ENCODE measurements around the gene EVPL. TPM values are rescaled to one million over a fixed set of nuclear protein-coding genes. Genes with fewer than 3 reads are reported as not detected.

The EVPL gene
- polyA plus RNA-seq, 1 donor (not counting 4 experiments of a cell fraction or from before 2014, with no cell fraction given), result 7.6 TPM

DNA sequence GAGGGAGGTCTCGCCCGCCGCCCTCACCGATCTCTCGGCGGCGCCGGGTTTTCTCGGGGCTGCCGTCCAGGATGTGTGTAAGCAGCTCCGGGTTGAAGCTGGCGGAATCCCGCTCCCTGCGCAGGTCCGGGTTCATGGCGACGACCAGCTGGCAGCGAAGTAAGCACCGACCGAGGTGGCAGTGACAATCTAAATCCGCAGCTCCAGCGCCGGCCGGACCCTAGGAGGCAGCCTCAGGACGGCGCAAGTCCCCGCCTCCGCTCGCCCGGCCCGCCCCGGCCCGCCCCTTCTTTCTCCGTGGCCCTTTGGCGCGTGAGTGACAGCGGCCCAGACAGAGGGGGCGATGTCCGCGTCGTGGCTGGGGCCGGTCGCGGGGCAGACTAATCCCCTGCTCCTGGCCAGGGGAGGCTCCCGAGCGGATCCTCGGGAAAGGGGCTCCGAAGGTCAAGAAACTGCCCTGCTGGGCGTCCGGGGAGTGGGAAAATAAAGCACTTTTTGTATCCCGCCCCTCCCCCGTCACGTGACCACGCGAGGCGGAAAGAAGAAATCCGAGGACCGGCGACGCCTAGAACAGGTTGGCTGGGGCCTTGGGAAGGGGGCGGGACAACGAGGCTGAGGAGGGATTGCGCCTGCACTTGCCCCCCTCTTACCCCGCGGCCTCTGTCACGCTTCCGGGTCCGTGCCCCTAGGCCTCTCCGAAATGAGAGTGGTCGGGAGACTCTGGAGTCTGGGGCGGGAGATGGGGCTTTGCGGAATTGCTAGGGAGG lies 48.0 kb downstream of the EVPL start, which contains the start of the genes ACOX1 and TEN1:
Gene ACOX1, minus strand, starts transcription at position 229 of the 767 bp plus-strand sequence. Its CDS starts 93 bp downstream, at position 136.
Gene TEN1, plus strand, starts transcription at position 303 of the 767 bp plus-strand sequence. CDS start 6,953 bp downstream, outside the sequence.
- DNase-seq (ENCODE audit: low read depth, low spot score) (peak; percentile 73), FAIRE-seq (no peak)
- H3K4me2 ChIP-seq (ENCODE audit: control insufficient read depth, extremely low read depth, insufficient read depth, low read depth, low read length), result peak within 1 kb of the TSS; percentile 79
- H3K79me2 ChIP-seq (ENCODE audit: control insufficient read depth, insufficient read depth, low read length), result peaks cover 3% of the 10 kb centered on the region
- peak within 1 kb of the TSS; percentile 96 for H3K27ac ChIP-seq (ENCODE audit: control insufficient read depth, insufficient read depth, low read length)
- H2AFZ ChIP-seq (ENCODE audit: control insufficient read depth, low read length), result peak within 1 kb of the TSS; percentile 92
- TF ChIP-seq EZH2 (IDR thresholded peaks at IDR 0.05; ENCODE audit: low read length), result no peak
- TF ChIP-seq, protein P1, sequence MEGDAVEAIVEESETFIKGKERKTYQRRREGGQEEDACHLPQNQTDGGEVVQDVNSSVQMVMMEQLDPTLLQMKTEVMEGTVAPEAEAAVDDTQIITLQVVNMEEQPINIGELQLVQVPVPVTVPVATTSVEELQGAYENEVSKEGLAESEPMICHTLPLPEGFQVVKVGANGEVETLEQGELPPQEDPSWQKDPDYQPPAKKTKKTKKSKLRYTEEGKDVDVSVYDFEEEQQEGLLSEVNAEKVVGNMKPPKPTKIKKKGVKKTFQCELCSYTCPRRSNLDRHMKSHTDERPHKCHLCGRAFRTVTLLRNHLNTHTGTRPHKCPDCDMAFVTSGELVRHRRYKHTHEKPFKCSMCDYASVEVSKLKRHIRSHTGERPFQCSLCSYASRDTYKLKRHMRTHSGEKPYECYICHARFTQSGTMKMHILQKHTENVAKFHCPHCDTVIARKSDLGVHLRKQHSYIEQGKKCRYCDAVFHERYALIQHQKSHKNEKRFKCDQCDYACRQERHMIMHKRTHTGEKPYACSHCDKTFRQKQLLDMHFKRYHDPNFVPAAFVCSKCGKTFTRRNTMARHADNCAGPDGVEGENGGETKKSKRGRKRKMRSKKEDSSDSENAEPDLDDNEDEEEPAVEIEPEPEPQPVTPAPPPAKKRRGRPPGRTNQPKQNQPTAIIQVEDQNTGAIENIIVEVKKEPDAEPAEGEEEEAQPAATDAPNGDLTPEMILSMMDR (optimal IDR thresholded peaks at IDR 0.05 in 1 of 3, IDR thresholded peaks at IDR 0.05 in 1 of 3, conservative IDR thresholded peaks at IDR 0.05 in 1 of 3; ENCODE audit: extremely low read depth in 1 of 3, insufficient read depth in 2 of 3, low read length in 3 of 3), result peak in 2 of 3 experiments; percentile 38 to 43
- no peaks in the 10 kb centered on the region for H3K9me3 ChIP-seq (ENCODE audit: control insufficient read depth, low read depth, low read length)
- H3K9me1 ChIP-seq (ENCODE audit: control insufficient read depth, extremely low read depth, insufficient read depth, low read length), result no peaks in the 10 kb centered on the region
- no peaks in the 10 kb centered on the region for H4K20me1 ChIP-seq (ENCODE audit: control insufficient read depth, extremely low read depth, insufficient read depth, low read length)
- H3K4me1 ChIP-seq (ENCODE audit: control insufficient read depth, extremely low read depth, insufficient read depth, low read length), result peaks cover 35% of the 10 kb centered on the region
- peak within 1 kb of the TSS; percentile 53 to 83 (median 79) for H3K4me3 ChIP-seq (ENCODE audit: control insufficient read depth in 2 of 3, extremely low read depth in 1 of 3, insufficient read depth in 2 of 3, low read depth in 1 of 3, low read length in 3 of 3)
- peak within 1 kb of the TSS; percentile 95 for H3K9ac ChIP-seq (ENCODE audit: control insufficient read depth, extremely low read depth, insufficient read depth, low read length)
- dilution Hi-C loops (cut with MboI; ENCODE audit: extremely low pct_ligation_motif_present, low sequenced_read_pairs), result no loop called here
- H3K36me3 ChIP-seq (ENCODE audit: control insufficient read depth in 2 of 2, extremely low read depth in 1 of 2, insufficient read depth in 2 of 2, low read length in 2 of 2), result peaks cover 0 to 1% of the 10 kb centered on the region in 2 experiments
- no peaks in the 10 kb centered on the region for H3K27me3 ChIP-seq (ENCODE audit: control insufficient read depth, extremely low read depth, insufficient read depth, low read length)

GRCh38 chr17:75976175-75976848 lies 50.8 kb downstream of the EVPL start:
- no peak overlapping the region for H3K9ac ChIP-seq (ENCODE audit: control insufficient read depth, extremely low read depth, insufficient read depth, low read length)
- H3K9me1 ChIP-seq (ENCODE audit: control insufficient read depth, extremely low read depth, insufficient read depth, low read length), result no peaks in the 10 kb centered on the region
- H3K79me2 ChIP-seq (ENCODE audit: control insufficient read depth, insufficient read depth, low read length), result peaks cover 3% of the 10 kb centered on the region
- no peaks in the 10 kb centered on the region for H4K20me1 ChIP-seq (ENCODE audit: control insufficient read depth, extremely low read depth, insufficient read depth, low read length)
- peak overlapping the region; percentile 84 for H3K4me2 ChIP-seq (ENCODE audit: control insufficient read depth, extremely low read depth, insufficient read depth, low read depth, low read length)
- no peak for FAIRE-seq
- H3K27me3 ChIP-seq (ENCODE audit: control insufficient read depth, extremely low read depth, insufficient read depth, low read length), result no peaks in the 10 kb centered on the region
- H3K9me3 ChIP-seq (ENCODE audit: control insufficient read depth, low read depth, low read length), result no peaks in the 10 kb centered on the region
- peaks cover 13% of the 10 kb centered on the region for H3K4me1 ChIP-seq (ENCODE audit: control insufficient read depth, extremely low read depth, insufficient read depth, low read length)
- dilution Hi-C loops (cut with MboI; ENCODE audit: extremely low pct_ligation_motif_present, low sequenced_read_pairs), result no loop called here
- no peak for TF ChIP-seq EZH2 (IDR thresholded peaks at IDR 0.05; ENCODE audit: low read length)
- H2AFZ ChIP-seq (ENCODE audit: control insufficient read depth, low read length), result peak overlapping the region; percentile 13
- peaks cover 0 to 4% of the 10 kb centered on the region in 2 experiments for H3K36me3 ChIP-seq (ENCODE audit: control insufficient read depth in 2 of 2, extremely low read depth in 1 of 2, insufficient read depth in 2 of 2, low read length in 2 of 2)
- peak overlapping the region; percentile 10 for H3K27ac ChIP-seq (ENCODE audit: control insufficient read depth, insufficient read depth, low read length)
- peak overlapping the region in 2 of 3 experiments; percentile 25 to 44 for H3K4me3 ChIP-seq (ENCODE audit: control insufficient read depth in 2 of 3, extremely low read depth in 1 of 3, insufficient read depth in 2 of 3, low read depth in 1 of 3, low read length in 3 of 3)
- no peak for DNase-seq (ENCODE audit: low read depth, low spot score)
